GM18508 (cell line): ENCODE results near the gene HSF2.

Experiments used
- ATAC-seq: cut with Tn5 transposase; IDR thresholded peaks from one replicate; pipeline ENCODE4 v1.9.1; 2021; ENCODE audit warnings: moderate number of reproducible peaks; ENCODE audit not compliant: insufficient read depth, unreplicated experiment

The HSF2 gene, protein sequence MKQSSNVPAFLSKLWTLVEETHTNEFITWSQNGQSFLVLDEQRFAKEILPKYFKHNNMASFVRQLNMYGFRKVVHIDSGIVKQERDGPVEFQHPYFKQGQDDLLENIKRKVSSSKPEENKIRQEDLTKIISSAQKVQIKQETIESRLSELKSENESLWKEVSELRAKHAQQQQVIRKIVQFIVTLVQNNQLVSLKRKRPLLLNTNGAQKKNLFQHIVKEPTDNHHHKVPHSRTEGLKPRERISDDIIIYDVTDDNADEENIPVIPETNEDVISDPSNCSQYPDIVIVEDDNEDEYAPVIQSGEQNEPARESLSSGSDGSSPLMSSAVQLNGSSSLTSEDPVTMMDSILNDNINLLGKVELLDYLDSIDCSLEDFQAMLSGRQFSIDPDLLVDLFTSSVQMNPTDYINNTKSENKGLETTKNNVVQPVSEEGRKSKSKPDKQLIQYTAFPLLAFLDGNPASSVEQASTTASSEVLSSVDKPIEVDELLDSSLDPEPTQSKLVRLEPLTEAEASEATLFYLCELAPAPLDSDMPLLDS

GRCh38 chr6:122399348-122400120 is at the start of gene HSF2:
TSS of gene HSF2 (plus strand) at chr6:122399652. CDS start at chr6:122399738, 86 bp downstream.
- peak; percentile 97 for ATAC-seq

- ATAC-seq: no peak
These were observed 46.3 kb upstream of the HSF2 start for GRCh38 chr6:122352981-122353664.

DNA sequence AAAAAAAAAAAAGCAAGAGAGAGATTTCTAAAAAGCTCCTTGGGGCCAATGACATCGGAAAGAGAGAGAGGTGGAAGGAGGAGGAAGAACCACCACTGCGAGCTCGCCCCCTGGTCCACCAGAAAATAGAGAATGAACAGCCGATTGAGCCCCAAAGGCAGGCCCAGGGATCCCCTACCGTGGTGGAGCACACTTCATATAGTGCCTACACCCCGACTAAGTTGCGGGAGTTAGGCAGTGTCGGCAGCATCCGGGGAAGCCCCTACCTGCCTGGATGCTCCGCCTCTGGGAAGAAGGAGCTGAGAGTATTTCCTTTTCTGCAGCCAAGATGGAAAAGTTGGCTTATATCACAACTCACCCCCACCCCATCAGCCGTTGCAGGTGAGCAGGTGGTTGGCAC is 38.6 kb upstream of the HSF2 start:
- no peak for ATAC-seq

GRCh38 chr6:122361314-122361979 is 38.0 kb upstream of the HSF2 start:
- ATAC-seq: no peak

DNA sequence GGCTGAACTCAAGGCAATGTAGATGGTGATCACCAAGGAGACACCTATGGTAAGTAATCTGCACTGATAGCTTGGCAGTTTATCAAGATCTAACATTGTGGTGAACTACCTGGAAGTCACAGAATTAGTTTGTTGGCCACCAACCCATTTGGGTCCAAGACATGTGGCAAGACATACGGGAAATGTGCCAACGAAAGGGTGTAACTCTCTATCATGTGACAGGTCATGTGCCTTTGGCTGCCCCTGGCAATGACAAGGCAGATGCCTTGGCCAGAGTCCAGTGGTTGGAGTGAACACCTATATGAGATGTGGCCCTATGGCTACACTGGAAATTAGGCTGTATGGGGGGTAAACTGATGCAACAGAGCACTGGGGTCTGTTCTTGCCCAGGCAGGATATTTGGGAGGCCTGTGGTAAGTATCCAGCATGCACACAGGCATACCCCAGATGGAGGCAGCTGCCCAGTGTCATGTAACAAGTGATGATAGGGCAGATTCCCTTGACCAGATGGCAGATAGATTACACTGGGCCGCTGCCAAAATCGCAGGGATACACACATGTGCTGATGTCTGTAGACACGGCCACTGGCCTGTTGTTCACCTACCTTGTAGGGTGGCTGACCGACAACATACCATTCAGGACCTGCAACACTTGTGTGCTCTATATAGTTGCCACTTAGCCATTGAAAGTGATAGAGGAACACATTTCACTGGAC is 35.5 kb upstream of the HSF2 start:
- no peak for ATAC-seq

- no peak for ATAC-seq
These were observed 33.6 kb upstream of the HSF2 start for GRCh38 chr6:122365775-122366403.

DNA sequence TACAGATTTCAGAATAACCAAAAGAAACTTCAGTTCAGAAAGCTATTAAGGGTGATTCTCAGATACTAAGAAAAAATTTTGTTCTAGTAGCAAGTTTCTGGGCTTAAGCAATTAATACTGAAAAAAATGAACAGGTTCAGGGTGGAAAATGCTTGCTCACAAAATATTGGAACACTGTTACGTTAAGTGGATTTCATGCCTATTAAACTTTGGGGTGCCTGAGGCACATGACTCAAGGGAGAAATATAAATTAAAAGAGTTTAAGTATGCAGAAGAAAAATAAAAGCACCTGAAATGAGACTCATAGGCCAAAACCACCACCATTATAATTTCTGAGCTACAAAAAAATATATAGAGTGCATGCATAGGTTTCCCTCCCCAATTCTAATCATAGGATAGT is 32.3 kb upstream of the HSF2 start:
- ATAC-seq: no peak

- ATAC-seq: no peak
These were observed 29.9 kb upstream of the HSF2 start for GRCh38 chr6:122369536-122369935.

GRCh38 chr6:122372647-122373046 is 26.8 kb upstream of the HSF2 start:
- no peak for ATAC-seq

- no peak for ATAC-seq
These were observed 25.1 kb upstream of the HSF2 start for GRCh38 chr6:122374307-122374706.

- no peak for ATAC-seq
These were observed 23.2 kb upstream of the HSF2 start for GRCh38 chr6:122376246-122376645.

GRCh38 chr6:122381494-122382265 is 17.8 kb upstream of the HSF2 start:
- peak; percentile 99 for ATAC-seq

- ATAC-seq: no peak
These were observed 13.4 kb upstream of the HSF2 start for GRCh38 chr6:122385857-122386612.

DNA sequence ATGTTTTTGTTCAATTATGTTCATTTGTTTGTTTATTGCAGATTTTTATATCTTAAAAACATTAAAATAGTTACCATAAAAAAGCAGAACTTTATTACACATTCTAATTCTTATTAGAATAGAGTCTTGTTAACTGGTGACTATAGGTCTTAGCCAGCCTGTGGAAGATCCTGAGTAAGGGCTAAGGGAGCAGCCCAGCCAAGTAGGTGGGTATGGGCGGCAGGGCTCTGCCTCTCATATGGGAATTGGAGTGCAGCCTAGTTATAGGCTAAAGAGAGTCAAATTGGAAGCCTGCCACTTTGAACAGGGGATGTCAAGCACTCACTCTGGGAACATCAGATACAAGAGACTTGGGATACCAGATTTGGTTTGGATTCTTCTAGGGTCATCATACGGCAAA is 10.5 kb upstream of the HSF2 start:
- ATAC-seq: no peak

- ATAC-seq: no peak
These were observed 9.6 kb upstream of the HSF2 start for GRCh38 chr6:122389704-122390372.

GRCh38 chr6:122392564-122393350 is 6.7 kb upstream of the HSF2 start:
- ATAC-seq: no peak
